KMS-11 (cell line): ENCODE data around the gene ZFYVE28.

Experiments
- H2AFZ ChIP-seq: fragments of 200-600 bp; sonication (generic); 2 replicates; pipeline ENCODE4 v1.6.1; 2016; ENCODE audit warnings: antibody characterized with exemption, mixed run types, low read depth
- H3K27ac ChIP-seq: fragments of 200-600 bp; sonication (generic); 2 replicates; pipeline ENCODE4 v1.6.1; 2016; ENCODE audit warnings: mild to moderate bottlenecking, mixed run types
- H3K27me3 ChIP-seq: fragments of 200-600 bp; sonication (generic); 2 replicates; pipeline ENCODE4 v1.6.1; 2017; ENCODE audit warnings: mild to moderate bottlenecking, low read depth, mixed run types, moderate library complexity; ENCODE audit not compliant: insufficient read depth
- H3K36me3 ChIP-seq: fragments of 200-600 bp; sonication (generic); 2 replicates; pipeline ENCODE4 v1.6.1; 2017; ENCODE audit warnings: mild to moderate bottlenecking, mixed run types; ENCODE audit not compliant: insufficient read depth
- H3K4me1 ChIP-seq: fragments of 200-600 bp; sonication (generic); 2 replicates; pipeline ENCODE4 v1.6.1; 2016; ENCODE audit warnings: mild to moderate bottlenecking, low read depth, mixed run types; ENCODE audit not compliant: poor library complexity, severe bottlenecking
- H3K4me2 ChIP-seq: fragments of 200-600 bp; sonication (generic); 2 replicates; pipeline ENCODE4 v1.7.0; 2016; ENCODE audit warnings: mild to moderate bottlenecking, mixed run types
- H3K4me3 ChIP-seq: fragments of 200-600 bp; sonication (generic); IDR thresholded peaks from 2 replicates; pipeline ENCODE4 v1.6.1; 2017; ENCODE audit warnings: low read depth, low read length, mixed read lengths; ENCODE audit not compliant: insufficient read depth
- H3K79me2 ChIP-seq: fragments of 200-600 bp; sonication (generic); 2 replicates; pipeline ENCODE4 v1.6.1; 2016; ENCODE audit warnings: low read depth, mixed run types; ENCODE audit not compliant: insufficient read depth
- H3K9ac ChIP-seq: fragments of 200-600 bp; sonication (generic); 2 replicates; pipeline ENCODE4 v1.6.1; 2016; ENCODE audit warnings: mild to moderate bottlenecking, mixed run types
- H4K20me1 ChIP-seq: fragments of 200-600 bp; sonication (generic); 2 replicates; pipeline ENCODE4 v1.6.1; 2016; ENCODE audit warnings: mild to moderate bottlenecking, mixed run types; ENCODE audit not compliant: insufficient read depth
- TF ChIP-seq, protein P1 (sequence below): fragments of 200-600 bp; sonication (generic); conservative IDR thresholded peaks from 2 replicates; pipeline ENCODE4 v1.6.1; 2017; ENCODE audit warnings: low read depth, mild to moderate bottlenecking, antibody characterized with exemption, low read length, moderate library complexity, mixed read lengths

ZFYVE28 gene

DNA sequence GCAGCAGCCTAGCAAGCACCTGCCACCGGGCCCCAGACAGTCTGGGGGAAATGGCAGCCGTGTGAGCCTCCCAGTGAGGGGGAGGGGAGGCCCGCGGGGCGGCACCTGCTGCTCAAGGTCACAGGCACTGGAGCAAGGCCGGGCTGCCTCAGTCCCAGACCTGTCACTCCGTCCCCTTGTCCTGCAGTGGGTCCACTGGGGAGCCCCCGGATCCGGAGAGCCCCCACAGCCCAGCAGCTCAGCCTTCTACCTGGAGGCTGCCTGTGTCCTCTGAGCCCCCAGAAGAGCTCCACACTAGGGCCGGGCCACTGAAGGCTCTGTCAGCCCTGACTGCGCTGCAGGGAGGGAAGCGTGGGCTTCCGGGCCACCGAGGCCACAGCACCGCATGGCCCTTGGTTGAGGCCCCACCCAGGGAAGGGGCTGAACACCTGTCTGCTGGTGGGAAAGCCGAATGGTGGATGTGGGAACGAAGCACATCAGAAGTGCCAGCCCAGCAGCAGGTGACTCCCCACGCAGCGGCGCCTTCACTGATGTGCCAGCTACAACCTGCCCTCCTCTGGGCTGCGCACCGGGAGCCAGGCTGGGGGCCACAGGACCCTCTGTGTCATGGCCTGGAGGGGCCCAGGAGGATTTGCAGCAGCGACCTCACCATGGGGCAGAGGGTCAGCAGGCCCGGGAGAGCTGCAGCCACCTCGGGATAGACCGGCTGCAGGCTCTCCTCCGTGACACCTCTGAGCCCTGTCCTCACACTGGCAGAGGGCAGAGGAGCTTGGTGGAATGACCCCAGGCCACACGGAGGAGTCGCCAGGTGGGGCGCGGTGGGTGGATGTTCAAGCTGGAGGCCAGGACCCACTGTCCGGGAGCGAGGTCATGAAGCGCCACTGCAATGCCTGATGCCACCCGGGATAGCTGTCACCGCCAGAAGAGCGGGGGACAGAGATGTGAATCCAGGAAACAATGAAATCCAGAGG is 121.5 kb downstream of the ZFYVE28 start:
- Histone ChIP-seq H3K4me2 (no peak overlapping the region), H3K36me3 (no peaks in the 10 kb centered on the region), H2AFZ (no peak overlapping the region), H3K4me3 (no peak overlapping the region), H3K27me3 (no peaks in the 10 kb centered on the region), H3K27ac (no peak overlapping the region), H3K4me1 (no peaks in the 10 kb centered on the region), H3K9ac (no peak overlapping the region), H3K79me2 (no peaks in the 10 kb centered on the region), H4K20me1 (no peaks in the 10 kb centered on the region)
- TF ChIP-seq, protein P1, sequence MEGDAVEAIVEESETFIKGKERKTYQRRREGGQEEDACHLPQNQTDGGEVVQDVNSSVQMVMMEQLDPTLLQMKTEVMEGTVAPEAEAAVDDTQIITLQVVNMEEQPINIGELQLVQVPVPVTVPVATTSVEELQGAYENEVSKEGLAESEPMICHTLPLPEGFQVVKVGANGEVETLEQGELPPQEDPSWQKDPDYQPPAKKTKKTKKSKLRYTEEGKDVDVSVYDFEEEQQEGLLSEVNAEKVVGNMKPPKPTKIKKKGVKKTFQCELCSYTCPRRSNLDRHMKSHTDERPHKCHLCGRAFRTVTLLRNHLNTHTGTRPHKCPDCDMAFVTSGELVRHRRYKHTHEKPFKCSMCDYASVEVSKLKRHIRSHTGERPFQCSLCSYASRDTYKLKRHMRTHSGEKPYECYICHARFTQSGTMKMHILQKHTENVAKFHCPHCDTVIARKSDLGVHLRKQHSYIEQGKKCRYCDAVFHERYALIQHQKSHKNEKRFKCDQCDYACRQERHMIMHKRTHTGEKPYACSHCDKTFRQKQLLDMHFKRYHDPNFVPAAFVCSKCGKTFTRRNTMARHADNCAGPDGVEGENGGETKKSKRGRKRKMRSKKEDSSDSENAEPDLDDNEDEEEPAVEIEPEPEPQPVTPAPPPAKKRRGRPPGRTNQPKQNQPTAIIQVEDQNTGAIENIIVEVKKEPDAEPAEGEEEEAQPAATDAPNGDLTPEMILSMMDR, result no peak

DNA sequence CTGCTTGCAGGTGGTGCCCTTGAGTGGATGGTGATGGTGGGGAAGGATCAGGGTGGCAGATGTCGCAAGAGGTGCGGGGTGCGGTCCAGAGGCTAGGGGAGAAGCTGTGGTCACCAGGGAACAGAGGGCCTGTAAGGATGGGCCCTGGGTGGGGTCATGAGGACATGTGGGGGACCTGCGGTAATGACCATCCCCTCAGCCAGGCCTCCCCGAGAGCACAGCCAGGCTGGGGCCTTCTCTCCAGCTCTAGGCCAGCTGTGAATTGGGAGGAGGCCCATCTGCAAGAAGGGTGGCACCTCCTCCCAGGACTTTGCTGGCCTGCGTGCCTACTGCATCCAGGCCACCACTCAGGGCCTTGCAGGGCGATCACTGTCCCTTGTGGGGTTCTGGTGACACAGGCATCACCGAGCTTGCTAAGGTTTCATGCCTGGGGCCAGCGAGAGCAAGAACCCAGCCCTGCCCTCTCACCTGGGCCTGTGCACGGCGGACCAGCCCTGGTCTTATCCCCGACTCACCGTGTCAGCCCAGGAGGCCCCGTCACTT is 122.5 kb downstream of the ZFYVE28 start:
- TF ChIP-seq, protein P1, result no peak
- Histone ChIP-seq H3K27ac (no peak overlapping the region), H2AFZ (no peak overlapping the region), H3K9ac (no peak overlapping the region), H3K79me2 (no peaks in the 10 kb centered on the region), H3K27me3 (no peaks in the 10 kb centered on the region), H3K4me2 (no peak overlapping the region), H3K4me1 (no peaks in the 10 kb centered on the region), H3K36me3 (no peaks in the 10 kb centered on the region), H3K4me3 (no peak overlapping the region), H4K20me1 (no peaks in the 10 kb centered on the region)

DNA sequence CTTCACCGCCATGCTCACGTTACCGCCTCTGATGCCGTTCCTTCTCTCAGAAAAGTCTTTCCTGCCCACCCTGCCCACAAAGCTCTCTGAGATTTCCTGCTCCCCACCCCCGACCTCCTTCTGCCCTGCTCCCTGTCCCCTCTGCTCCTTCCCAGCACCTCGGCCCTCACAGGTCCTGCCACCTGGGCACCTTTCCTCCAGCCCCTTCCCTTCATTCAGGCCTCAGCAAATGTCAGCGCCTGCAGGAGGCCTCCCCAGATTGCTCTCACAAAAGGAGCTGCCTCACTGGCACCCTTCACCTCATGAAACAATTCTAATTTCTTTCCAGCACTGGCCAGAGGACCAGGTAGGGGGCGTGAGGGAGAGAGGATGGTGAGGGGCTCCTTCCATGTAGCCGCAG is 122.9 kb downstream of the ZFYVE28 start:
- no peak overlapping the region for H3K4me2 ChIP-seq
- H2AFZ ChIP-seq, result no peak overlapping the region
- H3K4me3 ChIP-seq, result no peak overlapping the region
- H3K36me3 ChIP-seq, result no peaks in the 10 kb centered on the region
- H4K20me1 ChIP-seq, result no peaks in the 10 kb centered on the region
- no peaks in the 10 kb centered on the region for H3K4me1 ChIP-seq
- no peaks in the 10 kb centered on the region for H3K27me3 ChIP-seq
- TF ChIP-seq, protein P1, result no peak
- H3K79me2 ChIP-seq, result no peaks in the 10 kb centered on the region
- no peak overlapping the region for H3K27ac ChIP-seq
- H3K9ac ChIP-seq, result no peak overlapping the region

DNA sequence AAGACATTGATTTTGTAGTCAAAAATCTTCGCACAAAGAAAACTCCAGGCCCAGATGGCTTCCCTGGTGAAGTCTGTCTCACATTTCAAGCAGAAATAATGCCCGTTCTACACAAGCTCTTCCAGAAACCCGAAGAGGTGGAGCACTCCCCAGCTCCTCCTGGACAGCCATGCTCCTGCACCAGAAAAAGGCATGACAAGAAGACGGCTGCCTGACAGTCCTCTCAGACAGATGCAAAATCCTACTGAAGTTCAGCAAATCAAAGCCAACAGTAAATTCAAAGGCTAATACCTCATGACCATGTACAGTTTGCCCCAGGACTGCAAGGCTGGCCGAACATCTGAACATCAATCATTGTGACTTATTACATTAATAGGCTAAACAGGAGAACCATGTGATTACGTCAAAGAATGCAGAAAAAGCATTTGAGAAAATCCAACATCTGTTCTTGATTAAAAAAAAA is 125.8 kb downstream of the ZFYVE28 start:
- no peaks in the 10 kb centered on the region for H3K36me3 ChIP-seq
- H3K4me1 ChIP-seq, result no peaks in the 10 kb centered on the region
- H3K27me3 ChIP-seq, result no peaks in the 10 kb centered on the region
- no peak overlapping the region for H3K4me2 ChIP-seq
- H4K20me1 ChIP-seq, result no peaks in the 10 kb centered on the region
- H3K4me3 ChIP-seq, result no peak overlapping the region
- no peak overlapping the region for H3K27ac ChIP-seq
- TF ChIP-seq, protein P1, result no peak
- no peak overlapping the region for H3K9ac ChIP-seq
- H2AFZ ChIP-seq, result no peak overlapping the region
- H3K79me2 ChIP-seq, result no peaks in the 10 kb centered on the region
